Osteocyte (in vitro differentiated cells): ENCODE results near the gene KCNN2. TPM values are rescaled to one million over a fixed set of nuclear protein-coding genes. Genes with fewer than 3 reads are reported as not detected.

ENCODE experiments used
- DNase-seq: peaks from one replicate; pipeline ENCODE4 v3.0.0; 2021; ENCODE audit warnings: mixed read lengths; ENCODE audit not compliant: unreplicated experiment; ENCODE audit errors: extremely low spot score
- H3K27ac Mint-ChIP-seq: one replicate; pipeline ENCODE4 v1.8.0; 2021; ENCODE audit warnings: mild to moderate bottlenecking, mixed read lengths; ENCODE audit not compliant: unreplicated experiment
- H3K27me3 Mint-ChIP-seq: one replicate; pipeline ENCODE4 v1.8.0; 2021; ENCODE audit warnings: mixed read lengths; ENCODE audit not compliant: unreplicated experiment
- H3K36me3 Mint-ChIP-seq: one replicate; pipeline ENCODE4 v1.8.0; 2021; ENCODE audit warnings: mixed read lengths; ENCODE audit not compliant: unreplicated experiment
- H3K4me1 Mint-ChIP-seq: one replicate; pipeline ENCODE4 v1.8.0; 2021; ENCODE audit warnings: mixed read lengths; ENCODE audit not compliant: unreplicated experiment
- H3K4me3 Mint-ChIP-seq: one replicate; pipeline ENCODE4 v1.8.0; 2021; ENCODE audit warnings: mild to moderate bottlenecking, moderate library complexity, mixed read lengths; ENCODE audit not compliant: unreplicated experiment
- H3K9me3 Mint-ChIP-seq: one replicate; pipeline ENCODE4 v1.8.0; 2021; ENCODE audit warnings: mixed read lengths; ENCODE audit not compliant: unreplicated experiment
- total RNA-seq: library from RNA; stranded (reverse); gene quantifications from 2 replicates; pipeline ENCODE4 v1.2.1, GENCODE V29; 2021
- TF ChIP-seq, protein P1 (sequence below): fragments of 200-600 bp; sonication (generic); IDR thresholded peaks from 2 replicates; pipeline ENCODE4 v1.5.0; 2021; ENCODE audit warnings: antibody characterized with exemption, mild to moderate bottlenecking, moderate library complexity

KCNN2 gene
- total RNA-seq, 1 donor from 2014 or later = 0.08 TPM

DNA sequence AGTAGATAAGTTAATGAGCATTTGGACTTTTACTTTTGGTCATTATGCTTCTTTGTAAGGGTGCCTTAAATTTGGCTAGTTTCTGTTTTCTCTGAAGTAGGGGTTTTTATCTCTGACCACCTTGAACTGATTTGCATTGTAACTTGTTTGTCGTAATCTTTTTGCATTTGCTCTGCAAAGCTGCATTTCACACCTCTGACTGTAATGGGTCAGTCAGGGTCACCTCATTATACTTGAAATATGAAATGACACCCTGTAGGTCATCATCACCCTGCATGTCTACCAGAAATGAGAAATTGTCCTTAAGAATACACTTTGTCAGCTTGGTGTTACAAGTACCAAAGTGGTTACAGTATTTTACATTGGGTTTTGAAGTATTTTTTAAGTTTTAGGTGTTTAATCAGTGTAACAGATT, 74.0 kb downstream of the KCNN2 start:
- Mint-ChIP-seq H3K4me3 (no peak overlapping the region), H3K36me3 (no peaks in the 10 kb centered on the region), H3K27me3 (peaks cover 21% of the 10 kb centered on the region), H3K9me3 (no peaks in the 10 kb centered on the region), H3K4me1 (no peaks in the 10 kb centered on the region), H3K27ac (no peak overlapping the region)
- TF ChIP-seq, protein P1, sequence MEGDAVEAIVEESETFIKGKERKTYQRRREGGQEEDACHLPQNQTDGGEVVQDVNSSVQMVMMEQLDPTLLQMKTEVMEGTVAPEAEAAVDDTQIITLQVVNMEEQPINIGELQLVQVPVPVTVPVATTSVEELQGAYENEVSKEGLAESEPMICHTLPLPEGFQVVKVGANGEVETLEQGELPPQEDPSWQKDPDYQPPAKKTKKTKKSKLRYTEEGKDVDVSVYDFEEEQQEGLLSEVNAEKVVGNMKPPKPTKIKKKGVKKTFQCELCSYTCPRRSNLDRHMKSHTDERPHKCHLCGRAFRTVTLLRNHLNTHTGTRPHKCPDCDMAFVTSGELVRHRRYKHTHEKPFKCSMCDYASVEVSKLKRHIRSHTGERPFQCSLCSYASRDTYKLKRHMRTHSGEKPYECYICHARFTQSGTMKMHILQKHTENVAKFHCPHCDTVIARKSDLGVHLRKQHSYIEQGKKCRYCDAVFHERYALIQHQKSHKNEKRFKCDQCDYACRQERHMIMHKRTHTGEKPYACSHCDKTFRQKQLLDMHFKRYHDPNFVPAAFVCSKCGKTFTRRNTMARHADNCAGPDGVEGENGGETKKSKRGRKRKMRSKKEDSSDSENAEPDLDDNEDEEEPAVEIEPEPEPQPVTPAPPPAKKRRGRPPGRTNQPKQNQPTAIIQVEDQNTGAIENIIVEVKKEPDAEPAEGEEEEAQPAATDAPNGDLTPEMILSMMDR = no peak
- no peak for DNase-seq

DNA sequence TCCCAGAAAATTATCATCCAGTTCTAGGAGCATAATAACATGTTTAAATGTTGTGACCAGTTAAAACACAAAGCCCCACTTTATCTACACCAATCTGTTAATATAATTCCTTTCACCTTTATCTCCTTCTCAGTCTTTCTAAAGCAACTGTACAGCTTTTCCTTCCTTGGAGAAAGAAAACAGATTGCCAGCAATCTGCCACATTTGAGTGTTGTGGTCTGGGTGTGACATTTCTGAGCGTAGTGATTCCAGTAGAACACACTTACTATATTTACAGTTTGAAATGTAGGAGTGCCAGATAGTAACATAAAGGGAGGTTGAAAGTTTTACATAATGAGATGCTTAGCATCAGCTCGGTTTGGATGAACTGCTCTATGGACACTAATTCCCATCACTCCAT, 76.1 kb downstream of the KCNN2 start:
- Mint-ChIP-seq H3K27ac (no peak overlapping the region), H3K9me3 (no peaks in the 10 kb centered on the region), H3K4me1 (no peaks in the 10 kb centered on the region), H3K36me3 (no peaks in the 10 kb centered on the region), H3K4me3 (no peak overlapping the region), H3K27me3 (peaks cover 22% of the 10 kb centered on the region)
- no peak for DNase-seq
- TF ChIP-seq, protein P1 = no peak

DNA sequence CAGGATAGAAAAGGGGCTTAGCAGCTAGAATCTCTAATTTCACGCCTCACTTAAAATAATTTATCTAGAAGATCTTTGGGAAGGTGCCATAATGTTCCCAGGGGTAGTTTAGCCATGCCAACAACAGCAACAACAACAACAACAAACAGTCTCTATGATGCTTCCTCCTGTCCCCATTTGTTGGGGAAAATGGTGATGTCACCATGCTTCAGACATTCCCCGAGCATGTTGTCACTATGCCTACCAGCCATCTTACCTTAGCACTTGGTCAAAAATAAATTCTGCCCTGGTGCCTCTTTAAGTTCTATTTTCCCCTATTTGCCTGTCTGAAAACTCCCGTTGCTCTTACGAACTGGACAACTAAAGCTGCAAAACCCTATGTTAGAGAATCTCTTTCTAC, 76.6 kb downstream of the KCNN2 start:
- H3K36me3 Mint-ChIP-seq = no peaks in the 10 kb centered on the region
- H3K27ac Mint-ChIP-seq = no peak overlapping the region
- H3K27me3 Mint-ChIP-seq = peaks cover 24% of the 10 kb centered on the region
- no peaks in the 10 kb centered on the region for H3K4me1 Mint-ChIP-seq
- H3K4me3 Mint-ChIP-seq = no peak overlapping the region
- TF ChIP-seq, protein P1 = no peak
- H3K9me3 Mint-ChIP-seq = no peaks in the 10 kb centered on the region
- no peak for DNase-seq

DNA sequence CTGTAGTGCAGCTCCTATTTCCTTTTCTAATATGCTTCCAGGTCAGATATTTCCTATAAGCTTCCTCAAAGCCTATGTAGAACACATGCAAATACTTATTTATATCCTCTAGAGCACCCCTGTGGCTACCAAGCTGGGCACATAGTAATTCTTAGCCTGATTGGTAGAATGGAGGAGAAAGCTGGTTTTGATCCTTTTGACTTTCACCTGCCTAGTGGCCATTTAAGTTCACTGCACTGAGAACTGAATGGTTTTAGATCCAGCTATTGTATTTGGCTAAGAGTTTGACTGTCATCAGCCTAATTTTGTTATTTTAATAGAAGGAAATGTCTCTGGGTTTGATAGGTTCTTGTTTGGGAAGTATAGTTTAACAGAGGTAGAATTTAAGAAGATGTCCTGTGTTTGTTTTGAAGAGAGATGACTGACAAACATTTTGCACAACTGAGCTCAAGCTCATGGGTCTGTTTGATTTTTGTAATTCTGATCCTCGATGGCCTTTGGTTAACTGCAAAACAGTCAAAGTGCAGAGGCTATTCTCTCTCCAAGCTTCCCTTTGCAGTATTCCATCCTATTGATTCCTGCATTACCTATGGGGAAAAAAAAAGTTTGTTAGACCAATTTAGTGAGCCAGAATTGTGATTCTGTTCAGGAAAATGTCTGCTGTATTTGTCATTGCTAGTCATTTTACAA, 85.4 kb downstream of the KCNN2 start:
- Mint-ChIP-seq H3K4me3 (no peak overlapping the region), H3K27me3 (peaks cover 21% of the 10 kb centered on the region), H3K4me1 (peaks cover 7% of the 10 kb centered on the region), H3K9me3 (no peaks in the 10 kb centered on the region), H3K27ac (no peak overlapping the region), H3K36me3 (no peaks in the 10 kb centered on the region)
- TF ChIP-seq, protein P1 = peak; percentile 37
- no peak for DNase-seq

DNA sequence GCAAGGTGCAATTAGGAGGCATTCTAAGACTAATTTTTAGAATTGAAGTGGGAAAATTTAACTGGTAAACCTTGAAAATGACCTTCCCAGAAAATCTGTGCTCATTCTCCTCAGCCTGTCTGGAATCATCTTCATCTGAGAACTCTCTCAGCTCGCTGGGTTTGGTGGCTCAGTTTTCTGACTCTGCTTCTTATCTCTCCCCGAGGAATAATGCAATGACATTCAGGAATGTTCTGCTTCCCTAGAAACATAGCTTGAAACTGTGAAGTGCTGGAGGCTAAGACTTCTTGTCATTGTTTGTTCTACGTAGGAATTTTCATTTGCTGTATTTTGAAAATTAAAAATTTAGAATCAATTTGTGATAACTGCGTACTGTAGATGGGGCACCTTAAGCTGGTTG, 86.6 kb downstream of the KCNN2 start:
- peaks cover 24% of the 10 kb centered on the region for H3K27me3 Mint-ChIP-seq
- peaks cover 7% of the 10 kb centered on the region for H3K4me1 Mint-ChIP-seq
- DNase-seq = no peak
- H3K4me3 Mint-ChIP-seq = no peak overlapping the region
- TF ChIP-seq, protein P1 = no peak
- no peaks in the 10 kb centered on the region for H3K9me3 Mint-ChIP-seq
- no peaks in the 10 kb centered on the region for H3K36me3 Mint-ChIP-seq
- no peak overlapping the region for H3K27ac Mint-ChIP-seq
